HepG2 (cell line): ENCODE data around the gene CRYAA. TPM values are rescaled to one million over a fixed set of nuclear protein-coding genes. Genes with fewer than 3 reads are reported as not detected.
A peak's percentile ranks its signal among the peaks of the same experiment; 100 is the strongest.
"Not testable (repeated sequence)": the region's sequence is repeated elsewhere in the genome, so short reads cannot be mapped to it uniquely, and the experiment has no call there.

Experiments
- ATAC-seq: fragments of 200-7000 bp; cut with Tn5 transposase; 3 replicates; pipeline ENCODE4 v1.9.1; 2020; ENCODE audit warnings: mild to moderate bottlenecking, moderate library complexity
- BruUV-seq: library from RNA; stranded (reverse); fragments of 400-500 nt; replicated peaks from 2 replicates; lab custom pipeline; 2021; lab: Mats Ljungman, UMichigan
- CTCF ChIA-PET: fragments of 300-600 bp; formaldehyde crosslinking; extraction: SDS; loops from one replicate; lab custom pipeline; 2021; ENCODE audit warnings: low total read pairs, inconsistent platforms, low intra/inter-chr PET ratio; lab: Yijun Ruan, JAX
- POLR2A ChIA-PET: fragments of 350-600 bp; sonication (Branson Sonifier 250); formaldehyde crosslinking; loops from one replicate; lab custom pipeline; 2020; ENCODE audit warnings: antibody characterized with exemption, inconsistent platforms; lab: Yijun Ruan, JAX
- DNase-seq: peaks from one replicate; pipeline ENCODE4 v3.0.0-alpha.2; 2015; ENCODE audit warnings: low spot score
- FAIRE-seq: peaks from 3 replicates; lab custom pipeline; 2011; peaks lifted over from hg19 to GRCh38; lab: Jason Lieb, UNC
- H2AFZ ChIP-seq: one replicate; pipeline ENCODE4 v1.6.1; 2011; ENCODE audit warnings: low read length, inconsistent platforms
- H3K27ac ChIP-seq: fragments of 300-600 bp; 3 replicates; pipeline ENCODE4 v1.8.0; 2011; ENCODE audit warnings: mixed run types, mild to moderate bottlenecking, mixed read lengths, low read length, inconsistent platforms; ENCODE audit not compliant: insufficient read depth; ENCODE audit errors: extremely low read length
- H3K27me3 ChIP-seq, 2 experiments: fragments of 200-600 bp in 1 of 2; 2 replicates in 1 of 2; 3 replicates in 1 of 2; pipeline versions ENCODE4 v1.6.0 to v1.8.0; 2011; ENCODE audit warnings: low read length in 2 of 2, mild to moderate bottlenecking in 2 of 2, moderate library complexity in 2 of 2, inconsistent platforms in 1 of 2; ENCODE audit not compliant: insufficient read depth in 2 of 2, control insufficient read depth in 1 of 2
- H3K36me3 ChIP-seq, 2 experiments: fragments of 200-600 bp in 1 of 2; replicated peaks in 1 of 2; 2 replicates in 1 of 2; 3 replicates in 1 of 2; pipeline versions ENCODE4 v1.5.1 to v1.8.0; 2011; ENCODE audit warnings: low read length in 2 of 2, inconsistent platforms in 1 of 2; ENCODE audit not compliant: insufficient read depth in 2 of 2, control insufficient read depth in 1 of 2
- H3K4me1 ChIP-seq: 2 replicates; pipeline ENCODE4 v1.5.1; 2012; ENCODE audit warnings: low read length, inconsistent platforms; ENCODE audit not compliant: insufficient read depth
- H3K4me2 ChIP-seq: 2 replicates; pipeline ENCODE4 v1.6.0; 2011; ENCODE audit warnings: low read depth, low read length, inconsistent platforms
- H3K4me3 ChIP-seq, 3 experiments: fragments of 200-600 bp in 1 of 3; sonication (generic), shearing (Covaris generic) in 1 of 3; replicated peaks in 1 of 3; 2 replicates each; pipeline ENCODE4 v1.5.1; 2011 to 2016; ENCODE audit warnings: low read length in 3 of 3, inconsistent platforms in 2 of 3, low read depth in 2 of 3, mild to moderate bottlenecking in 2 of 3, control low read depth in 1 of 3, mixed read lengths in 1 of 3; ENCODE audit not compliant: insufficient read depth in 1 of 3
- H3K79me2 ChIP-seq: one replicate; pipeline ENCODE4 v1.6.1; 2011; ENCODE audit warnings: low read length, inconsistent platforms; ENCODE audit not compliant: insufficient read depth
- H3K9ac ChIP-seq: 2 replicates; pipeline ENCODE4 v1.6.0; 2011; ENCODE audit warnings: mild to moderate bottlenecking, low read depth, low read length, inconsistent platforms; ENCODE audit not compliant: insufficient read depth
- H3K9me3 ChIP-seq: 2 replicates; pipeline ENCODE4 v1.5.1; 2012; ENCODE audit warnings: mild to moderate bottlenecking, low read length
- H4K20me1 ChIP-seq: 2 replicates; pipeline ENCODE4 v1.6.0; 2011; ENCODE audit warnings: inconsistent platforms, mild to moderate bottlenecking, low read length, moderate library complexity; ENCODE audit not compliant: insufficient read depth
- WGBS: methylation state at CpG from one replicate; pipeline ENCODE4 v1.1.6; 2017; ENCODE audit warnings: low lambda C conversion rate; 5-methylcytosine and 5-hydroxymethylcytosine counted together
- in situ Hi-C: cut with HindIII; loops from 2 replicates; pipeline ENCODE4 v1.10.0; 2017; ENCODE audit warnings: low pct_unique_long_range_greater_than_20kb; ENCODE audit not compliant: extremely low pct_ligation_motif_present
- intact Hi-C: fragments of 100-400 bp; cut with micrococcal nuclease; formaldehyde crosslinking; loops from one replicate; pipeline ENCODE4 v1.10.0; 2022; ENCODE audit not compliant: unreplicated experiment
- polyA plus RNA-seq, 8 experiments: library from polyadenylated mRNA; depleted of rRNA in 3 of 8; stranded (reverse) in 7 of 8; unstranded in 1 of 8; fragments of >200 nt; fragmentation: Illumina TruSeq in 4 of 8; extraction: Trizol in 4 of 8; gene quantifications; 2 replicates each; pipeline versions ENCODE4 v1.2.1 to v1.2.3, GENCODE V29; 2011 to 2016; ENCODE audit warnings: low read depth in 4 of 8, missing spikeins in 1 of 8, mixed read lengths in 1 of 8; ENCODE audit not compliant: insufficient read depth in 1 of 8
- total RNA-seq, 5 experiments: library from RNA; depleted of rRNA; stranded (reverse); fragments of >200 nt; fragmentation: Illumina TruSeq; extraction: Trizol; gene quantifications; 2 replicates each; pipeline ENCODE4 v1.2.3, GENCODE V29; 2016; ENCODE audit warnings: low read depth in 1 of 5
- TF ChIP-seq, protein P1 (sequence below): sonication (generic); formaldehyde crosslinking; IDR thresholded peaks from 2 replicates; pipeline ENCODE4 v1.4.0; 2020; ENCODE audit warnings: missing genetic modification reagents

Gene CRYAA
- total and polyA plus RNA-seq, 2 of the 13 experiments (the other 11 are each of a cell fraction or from before 2014, with no cell fraction given) = 5.6 to 8.6 TPM

DNA sequence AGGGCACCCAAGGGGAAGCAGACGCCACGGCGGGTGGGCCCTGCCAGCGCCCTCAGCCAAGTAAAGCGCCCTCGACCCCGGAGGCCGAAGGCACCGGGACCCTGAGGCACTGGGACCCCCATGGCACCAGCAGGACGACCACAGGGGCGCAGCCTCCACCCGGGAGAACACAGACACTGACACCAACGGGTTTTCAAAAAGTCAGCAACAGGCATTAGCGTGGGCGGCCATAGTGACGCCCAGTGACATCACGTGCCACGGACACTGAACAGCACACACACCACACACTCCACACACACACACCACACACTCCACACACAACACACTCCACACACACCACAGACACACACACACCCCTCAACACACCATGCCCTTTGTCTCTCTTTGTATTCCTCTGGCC, 4.6 kb downstream of the CRYAA start:
- in situ Hi-C loops, H2AFZ ChIP-seq, intact Hi-C loops, CTCF ChIA-PET, H3K27ac ChIP-seq, H3K4me3 ChIP-seq, H3K4me1 ChIP-seq, H3K4me2 ChIP-seq, H3K27me3 ChIP-seq, H3K9me3 ChIP-seq, POLR2A ChIA-PET, H3K9ac ChIP-seq, BruUV-seq, H3K36me3 ChIP-seq, ATAC-seq, H3K79me2 ChIP-seq, H4K20me1 ChIP-seq: not testable (repeated sequence)
- TF ChIP-seq, protein P1, sequence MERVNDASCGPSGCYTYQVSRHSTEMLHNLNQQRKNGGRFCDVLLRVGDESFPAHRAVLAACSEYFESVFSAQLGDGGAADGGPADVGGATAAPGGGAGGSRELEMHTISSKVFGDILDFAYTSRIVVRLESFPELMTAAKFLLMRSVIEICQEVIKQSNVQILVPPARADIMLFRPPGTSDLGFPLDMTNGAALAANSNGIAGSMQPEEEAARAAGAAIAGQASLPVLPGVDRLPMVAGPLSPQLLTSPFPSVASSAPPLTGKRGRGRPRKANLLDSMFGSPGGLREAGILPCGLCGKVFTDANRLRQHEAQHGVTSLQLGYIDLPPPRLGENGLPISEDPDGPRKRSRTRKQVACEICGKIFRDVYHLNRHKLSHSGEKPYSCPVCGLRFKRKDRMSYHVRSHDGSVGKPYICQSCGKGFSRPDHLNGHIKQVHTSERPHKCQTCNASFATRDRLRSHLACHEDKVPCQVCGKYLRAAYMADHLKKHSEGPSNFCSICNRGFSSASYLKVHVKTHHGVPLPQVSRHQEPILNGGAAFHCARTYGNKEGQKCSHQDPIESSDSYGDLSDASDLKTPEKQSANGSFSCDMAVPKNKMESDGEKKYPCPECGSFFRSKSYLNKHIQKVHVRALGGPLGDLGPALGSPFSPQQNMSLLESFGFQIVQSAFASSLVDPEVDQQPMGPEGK (CRISPR knock-in tag) = 0 out of 2 replicates have a peak, but pooled peaks have one; percentile 10
- FAIRE-seq (peak; percentile 84), DNase-seq (peak; percentile 21)
- no CpG with 5 or more reads among the region's 18 CpGs for WGBS

GRCh38 chr21:43173930-43174329, 5.1 kb downstream of the CRYAA start:
- H3K36me3 ChIP-seq, intact Hi-C loops, FAIRE-seq: not testable (repeated sequence)

More at GRCh38 chr21:43173930-43174329, 5.1 kb downstream of the CRYAA start:
- WGBS = no CpG with 5 or more reads among the region's 12 CpGs
- H3K9ac ChIP-seq, H2AFZ ChIP-seq, H3K79me2 ChIP-seq, H3K4me1 ChIP-seq, H3K27ac ChIP-seq, H4K20me1 ChIP-seq, POLR2A ChIA-PET, H3K9me3 ChIP-seq, ATAC-seq, H3K27me3 ChIP-seq, H3K4me3 ChIP-seq, BruUV-seq, DNase-seq, CTCF ChIA-PET, in situ Hi-C loops, H3K4me2 ChIP-seq: not testable (repeated sequence)
